Activated CD4-positive, alpha-beta T cell treated with anti-CD3 and anti-CD28 coated beads for 4 hours (primary cell): ENCODE results near the gene RIMBP2.
"Not testable (repeated sequence)": the region's sequence is repeated elsewhere in the genome, so short reads cannot be mapped to it uniquely, and the experiment has no call there.

ENCODE experiments used
- DNase-seq, 2 donors: peaks; one replicate each; pipeline ENCODE4 v3.0.0-alpha.2; 2020

Gene RIMBP2, protein sequence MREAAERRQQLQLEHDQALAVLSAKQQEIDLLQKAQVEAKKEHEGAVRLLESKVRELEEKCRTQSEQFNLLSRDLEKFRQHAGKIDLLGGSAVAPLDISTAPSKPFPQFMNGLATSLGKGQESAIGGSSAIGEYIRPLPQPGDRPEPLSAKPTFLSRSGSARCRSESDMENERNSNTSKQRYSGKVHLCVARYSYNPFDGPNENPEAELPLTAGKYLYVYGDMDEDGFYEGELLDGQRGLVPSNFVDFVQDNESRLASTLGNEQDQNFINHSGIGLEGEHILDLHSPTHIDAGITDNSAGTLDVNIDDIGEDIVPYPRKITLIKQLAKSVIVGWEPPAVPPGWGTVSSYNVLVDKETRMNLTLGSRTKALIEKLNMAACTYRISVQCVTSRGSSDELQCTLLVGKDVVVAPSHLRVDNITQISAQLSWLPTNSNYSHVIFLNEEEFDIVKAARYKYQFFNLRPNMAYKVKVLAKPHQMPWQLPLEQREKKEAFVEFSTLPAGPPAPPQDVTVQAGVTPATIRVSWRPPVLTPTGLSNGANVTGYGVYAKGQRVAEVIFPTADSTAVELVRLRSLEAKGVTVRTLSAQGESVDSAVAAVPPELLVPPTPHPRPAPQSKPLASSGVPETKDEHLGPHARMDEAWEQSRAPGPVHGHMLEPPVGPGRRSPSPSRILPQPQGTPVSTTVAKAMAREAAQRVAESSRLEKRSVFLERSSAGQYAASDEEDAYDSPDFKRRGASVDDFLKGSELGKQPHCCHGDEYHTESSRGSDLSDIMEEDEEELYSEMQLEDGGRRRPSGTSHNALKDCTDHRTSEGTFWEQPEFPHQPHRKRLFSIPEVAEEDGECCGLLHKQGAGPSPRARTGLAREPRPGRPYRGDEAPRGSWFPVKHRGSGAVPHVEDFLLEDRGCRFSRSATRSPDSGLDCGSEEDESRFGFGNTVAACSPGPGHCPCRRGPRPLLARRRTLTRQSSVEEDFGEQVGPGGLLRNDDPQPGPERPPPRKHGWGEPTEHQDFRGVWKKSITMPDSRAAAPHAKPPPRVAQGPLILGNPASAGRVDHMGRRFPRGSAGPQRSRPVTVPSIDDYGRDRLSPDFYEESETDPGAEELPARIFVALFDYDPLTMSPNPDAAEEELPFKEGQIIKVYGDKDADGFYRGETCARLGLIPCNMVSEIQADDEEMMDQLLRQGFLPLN (N-terminal part only)

DNA sequence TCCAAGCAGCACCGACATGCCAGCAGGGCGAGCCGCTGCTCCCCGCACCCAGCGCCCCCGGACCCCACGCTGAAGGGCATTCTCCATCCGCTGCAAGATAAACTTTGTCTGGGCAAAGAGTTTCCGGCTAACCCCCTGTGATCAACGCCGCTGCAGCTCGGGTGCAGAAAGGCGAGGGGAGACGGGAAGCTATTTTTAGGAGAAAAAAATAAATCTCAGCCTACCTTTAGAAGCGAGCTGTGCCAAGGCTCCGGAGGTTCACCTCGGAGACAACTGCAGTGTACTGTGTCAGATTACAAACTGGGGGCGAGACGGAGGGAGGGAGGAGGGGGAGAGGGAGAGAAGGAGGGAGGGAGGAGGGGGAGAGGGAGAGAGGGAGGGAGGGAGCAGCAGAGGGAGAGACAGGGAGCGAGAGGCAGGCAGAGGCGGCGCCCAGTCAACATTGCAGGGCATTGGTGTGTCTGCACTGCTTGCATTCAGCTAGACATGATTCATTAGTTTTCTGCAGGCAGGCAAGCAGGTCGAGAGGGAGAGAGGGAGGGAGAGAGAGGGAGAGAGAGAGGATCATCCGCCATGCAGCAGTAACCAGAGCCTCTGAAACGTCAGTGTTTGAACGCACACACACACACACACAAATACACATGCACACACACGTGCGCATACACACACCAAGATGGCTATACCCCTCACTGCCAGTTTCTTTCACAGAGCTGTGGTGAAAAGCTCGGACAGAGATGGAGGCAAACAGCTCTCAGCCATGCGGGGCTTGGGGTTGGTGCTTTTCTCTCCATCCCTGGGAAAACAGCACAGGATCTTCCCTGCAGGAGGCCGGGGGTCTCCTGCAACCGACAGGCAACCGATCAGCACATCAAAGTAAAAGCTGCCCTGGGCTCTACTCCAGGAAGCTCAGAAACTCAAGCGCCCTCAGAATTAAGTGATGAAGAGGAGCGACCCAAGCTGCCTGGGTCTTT is at the start of gene RIMBP2:
RIMBP2 (minus strand) TSS at position 302 of the 971 bp plus-strand sequence. CDS start 237,286 bp downstream, outside the sequence.
- no peak for DNase-seq

DNA sequence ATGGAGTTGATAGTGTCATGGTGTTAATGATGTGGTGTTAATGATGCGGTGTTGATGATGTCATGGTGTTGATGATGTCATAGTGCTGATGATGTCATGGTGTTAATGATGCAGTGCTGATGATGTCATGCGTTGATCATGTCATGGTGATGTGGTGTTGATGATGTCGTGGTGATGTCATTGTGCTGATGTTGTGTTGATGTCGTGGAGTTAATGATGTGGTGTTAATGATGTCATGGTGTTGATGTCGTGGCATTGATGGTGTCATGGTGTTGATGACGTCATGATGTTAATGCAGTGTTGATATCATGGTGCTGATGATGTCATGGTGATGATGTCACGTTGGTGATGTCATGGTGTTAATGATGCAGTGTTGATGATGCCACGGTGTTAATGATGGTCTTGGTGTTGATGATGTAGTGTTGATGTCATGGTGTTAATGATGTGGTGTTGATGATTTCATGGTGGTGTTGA is 49.1 kb upstream of the RIMBP2 start:
- no peak for DNase-seq

DNA sequence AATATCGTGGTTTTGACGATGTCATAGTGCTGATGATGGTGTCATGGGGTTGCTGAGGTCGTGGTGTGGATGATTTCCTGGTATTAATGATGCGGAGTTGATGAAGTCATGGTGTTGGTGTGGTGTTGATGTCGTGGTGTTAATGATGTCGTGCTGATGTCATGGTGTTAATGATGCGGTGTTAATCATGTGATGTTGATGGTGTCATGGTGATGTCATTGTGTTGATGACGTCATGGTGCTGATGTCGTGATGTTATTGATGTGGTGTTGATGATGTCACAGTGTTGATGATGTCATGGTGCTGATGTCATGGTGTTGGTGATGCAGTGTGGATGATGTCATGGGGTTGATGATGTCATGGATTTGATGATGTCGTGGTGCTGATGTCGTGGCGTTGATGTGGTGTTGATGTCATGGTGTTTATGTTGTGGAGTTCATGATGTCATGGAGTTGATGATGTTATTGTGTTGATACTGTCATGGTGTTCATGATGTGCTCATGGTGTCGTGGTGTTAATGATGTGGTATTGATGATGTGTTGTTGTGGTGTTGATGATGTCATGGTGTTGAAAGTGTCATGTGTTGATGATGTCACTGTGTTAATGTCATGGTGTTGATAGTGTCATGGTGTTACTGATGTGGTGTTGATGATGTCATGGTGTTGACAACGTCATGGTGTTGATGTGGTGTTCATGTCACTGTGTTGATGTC is 48.5 kb upstream of the RIMBP2 start:
- no peak for DNase-seq

DNA sequence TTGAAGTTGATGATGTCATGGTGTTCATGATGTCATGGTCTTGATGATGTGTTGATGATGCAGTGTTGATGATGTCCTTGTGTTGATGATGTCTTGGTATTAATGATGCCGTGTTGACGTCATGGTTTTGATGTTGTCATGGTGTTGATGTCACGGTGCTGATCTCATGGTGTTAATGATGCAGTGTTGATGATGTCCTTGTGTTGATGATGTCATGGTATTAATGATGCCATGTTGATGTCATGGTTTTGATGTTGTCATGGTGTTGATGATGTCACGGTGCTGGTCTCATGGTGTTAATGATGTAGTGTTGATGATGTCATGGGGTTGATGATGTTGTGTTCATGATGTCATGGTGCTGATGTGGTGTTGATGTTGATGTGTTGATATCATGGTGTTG is 48.0 kb upstream of the RIMBP2 start:
- DNase-seq = no peak

DNA sequence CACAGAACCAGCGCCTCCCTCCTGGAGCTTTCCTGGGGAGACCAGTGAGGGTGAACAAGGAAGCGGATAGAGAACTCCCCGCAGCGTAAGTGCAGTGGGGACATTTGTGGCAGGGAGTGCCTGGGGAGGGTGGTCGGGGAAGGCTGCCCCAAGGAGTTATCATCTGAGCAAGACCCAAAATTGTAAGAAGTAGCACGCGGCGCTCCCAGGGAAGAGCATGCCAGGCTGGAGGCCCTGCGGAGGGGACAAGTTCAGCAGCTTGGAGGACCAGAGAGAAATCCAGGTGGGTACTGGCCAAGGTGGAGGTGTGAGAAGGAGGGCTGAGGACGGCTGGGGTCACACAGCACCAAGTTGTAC is 46.2 kb upstream of the RIMBP2 start:
- DNase-seq = no peak

DNA sequence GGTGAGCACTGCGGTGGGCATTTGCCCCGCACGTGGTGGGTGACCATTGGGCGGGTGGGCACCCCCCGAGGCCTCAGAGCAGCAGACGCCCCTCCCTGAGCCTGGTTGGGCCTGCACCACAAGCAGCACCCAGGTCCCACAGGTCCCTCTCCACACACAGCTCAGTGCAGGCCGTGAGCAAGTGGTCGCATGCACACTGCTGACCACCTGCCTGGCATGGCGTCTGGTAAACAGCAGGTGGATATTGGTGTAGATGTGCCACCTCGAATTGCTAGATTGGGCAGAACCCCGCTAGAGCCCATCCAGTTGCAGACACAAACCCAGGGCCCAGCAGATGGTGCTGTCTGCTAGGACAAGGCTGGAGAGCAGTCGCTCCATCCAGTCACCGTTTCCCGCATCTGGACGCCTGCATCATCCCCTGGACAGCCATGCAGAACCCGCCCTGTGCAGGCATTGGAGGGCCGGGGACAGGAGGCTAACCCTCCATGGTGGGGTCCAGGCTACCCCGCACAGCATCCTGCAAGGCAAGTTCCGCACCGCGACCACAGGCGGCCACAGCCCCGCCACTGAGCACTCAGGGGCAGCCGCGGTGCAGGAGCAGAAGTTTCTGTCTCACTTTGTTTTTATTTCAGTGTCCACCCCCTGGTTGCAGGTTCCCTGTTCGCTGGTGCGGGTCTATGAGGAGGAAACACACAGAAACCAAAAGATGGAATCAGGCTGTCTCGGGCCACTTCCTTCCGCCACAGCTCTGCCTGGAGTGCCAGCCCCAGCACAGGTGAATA is 45.6 kb upstream of the RIMBP2 start:
- DNase-seq = peak; percentile 42 to 55

DNA sequence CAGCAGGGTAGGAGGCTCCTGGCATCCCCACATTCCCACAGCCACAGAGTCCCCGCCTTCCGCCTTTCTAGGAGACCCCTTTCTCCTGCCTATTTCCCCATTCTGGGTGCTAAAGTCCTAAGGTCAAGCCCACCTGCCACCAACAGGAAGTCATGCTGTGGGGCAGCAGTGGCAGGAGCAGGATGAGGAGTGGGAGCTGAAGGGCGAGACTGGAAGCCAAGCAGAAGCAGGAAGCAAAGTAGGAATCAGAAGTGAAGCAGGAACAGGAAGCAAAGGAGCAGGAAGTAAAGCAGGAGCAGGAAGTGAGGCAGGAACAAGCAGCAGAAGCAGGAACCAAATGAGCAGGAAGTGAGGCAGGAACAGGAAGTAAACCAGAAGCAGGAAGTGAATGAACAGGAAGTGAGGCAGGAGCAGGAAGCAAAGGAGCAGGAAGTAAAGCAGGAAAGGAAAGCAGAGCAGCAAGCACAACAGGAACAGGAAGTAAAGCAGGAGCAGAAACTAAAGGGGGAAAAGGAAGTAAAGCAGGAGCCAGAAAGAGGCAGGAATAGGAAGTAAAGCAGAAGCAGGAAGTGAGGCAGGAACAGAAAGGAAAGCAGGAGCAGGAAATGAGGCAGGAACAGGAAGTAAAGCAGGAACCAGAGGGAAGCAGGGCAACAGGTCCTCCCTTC is 38.3 kb upstream of the RIMBP2 start:
- DNase-seq = no peak

DNA sequence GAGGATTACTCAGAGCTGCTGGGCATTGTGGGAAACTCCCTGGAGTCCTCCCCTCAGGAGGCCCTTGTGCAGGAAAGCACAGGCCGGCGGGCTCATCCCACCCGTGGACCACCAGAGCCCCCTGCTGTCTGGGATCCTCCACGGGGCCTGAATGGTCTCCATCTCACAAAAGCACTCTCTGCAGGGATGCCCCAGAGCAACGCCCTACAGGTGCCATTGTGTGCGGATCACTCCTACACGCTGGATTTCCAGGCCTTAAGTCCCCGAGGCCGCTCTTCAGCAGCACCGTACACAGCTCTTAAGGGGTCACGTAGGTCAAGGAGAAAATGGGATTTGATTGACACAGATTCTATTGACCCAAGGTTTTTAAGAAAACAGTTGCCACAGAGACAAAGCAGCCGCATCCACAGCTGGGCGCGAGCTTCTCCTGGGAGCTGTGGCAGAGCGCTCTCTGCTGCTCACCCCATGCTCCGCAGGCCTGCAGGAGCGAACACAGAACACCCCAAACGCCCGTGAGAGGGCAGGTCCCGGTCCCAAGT is 36.7 kb upstream of the RIMBP2 start:
- no peak for DNase-seq

DNA sequence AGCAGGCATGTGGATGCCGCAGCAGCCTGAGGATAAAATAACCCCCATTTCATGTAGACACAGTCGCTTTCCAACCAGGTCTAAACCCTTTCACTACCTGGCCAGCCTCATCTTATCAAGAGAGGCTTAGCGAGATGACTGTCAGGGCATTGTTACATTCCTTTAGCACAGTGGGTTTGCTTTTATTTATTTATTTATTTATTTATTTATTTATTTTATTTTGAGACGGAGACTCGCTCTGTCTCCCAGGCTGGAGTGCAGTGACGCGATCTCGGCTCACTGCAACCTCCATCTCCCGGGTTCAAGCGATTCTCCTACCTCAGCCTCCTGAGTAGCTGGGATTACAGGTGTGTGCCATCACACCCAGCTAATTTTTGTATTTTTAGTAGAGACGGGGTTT is 35.9 kb upstream of the RIMBP2 start:
- DNase-seq = not testable (repeated sequence)

DNA sequence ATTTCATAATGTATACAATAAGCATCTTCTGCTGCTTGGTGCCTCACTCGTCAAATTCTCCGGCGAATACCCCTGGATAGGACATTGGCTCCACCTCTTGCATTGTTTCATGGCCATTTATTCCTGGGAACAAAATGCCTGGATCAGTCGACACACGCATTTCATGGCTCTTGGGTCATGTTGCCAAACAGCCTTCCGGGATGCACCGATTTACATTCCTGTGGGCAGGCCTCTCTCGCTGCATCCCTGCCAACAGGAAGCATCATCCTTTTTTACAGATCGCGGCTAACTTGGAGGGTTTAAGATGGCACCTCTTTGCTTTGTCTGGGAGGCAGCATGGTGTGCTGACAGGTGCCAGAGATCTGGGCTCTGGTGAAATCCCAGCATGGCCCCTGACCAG is 32.7 kb upstream of the RIMBP2 start:
- no peak for DNase-seq

DNA sequence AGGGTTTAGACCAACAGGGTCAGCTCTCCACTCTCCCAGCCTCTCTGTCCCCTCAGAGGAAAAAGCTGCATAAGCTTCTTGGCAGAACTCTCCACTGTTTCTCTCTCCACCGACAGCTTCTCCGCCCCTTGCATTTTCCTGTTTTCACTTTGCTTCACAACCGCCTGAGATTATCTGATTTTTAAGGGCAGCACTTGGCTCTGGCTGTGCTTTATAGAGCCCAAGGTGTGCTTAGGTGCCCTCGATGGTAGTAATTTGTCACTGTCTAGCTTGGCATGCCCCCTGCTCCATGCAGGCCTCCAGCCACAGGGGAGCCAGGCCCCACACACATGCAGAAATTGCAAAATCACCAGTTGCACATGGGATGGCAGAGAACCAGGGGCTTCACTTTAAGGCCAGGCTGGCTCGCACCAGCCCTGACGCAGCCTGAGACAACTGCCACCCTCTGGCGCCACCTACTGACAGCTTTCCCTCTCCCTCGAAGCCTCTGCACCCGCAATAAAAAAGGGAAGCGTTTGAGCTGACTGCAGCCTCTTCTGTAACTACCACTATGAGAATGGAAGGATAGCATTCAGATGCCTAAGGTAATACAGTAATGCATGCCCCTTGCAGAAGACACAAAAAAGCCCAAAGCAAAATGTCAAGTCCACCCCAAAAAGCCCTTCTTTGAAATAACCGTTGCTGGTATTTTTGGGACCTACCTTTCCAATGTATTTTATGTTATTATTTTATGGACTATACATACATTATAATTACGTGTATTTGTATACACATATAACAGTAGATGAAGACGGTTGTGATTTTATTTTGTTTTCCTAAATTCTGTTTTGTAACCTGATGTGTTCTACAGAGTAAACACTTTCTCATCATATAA is 32.0 kb upstream of the RIMBP2 start:
- DNase-seq = peak; percentile 54 to 72

DNA sequence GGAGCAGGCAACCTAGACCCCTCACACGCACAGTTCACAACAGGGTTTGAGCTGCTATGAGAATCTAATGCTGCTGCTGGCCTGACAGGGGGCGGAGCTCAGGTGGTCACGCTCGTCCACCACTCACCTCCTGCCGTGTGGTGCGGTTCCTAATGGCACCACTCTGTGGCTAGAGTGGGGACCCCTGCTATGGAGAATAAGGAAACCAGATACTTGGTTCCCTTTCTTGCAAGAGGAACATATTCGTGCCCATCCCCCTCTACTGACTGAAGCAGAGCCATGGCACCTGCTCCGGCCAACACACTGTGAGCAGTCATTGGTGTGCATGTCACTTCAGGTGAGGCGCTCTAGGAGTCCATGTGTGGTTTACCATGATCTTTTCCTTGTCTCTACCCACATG is 30.4 kb upstream of the RIMBP2 start:
- DNase-seq = no peak

DNA sequence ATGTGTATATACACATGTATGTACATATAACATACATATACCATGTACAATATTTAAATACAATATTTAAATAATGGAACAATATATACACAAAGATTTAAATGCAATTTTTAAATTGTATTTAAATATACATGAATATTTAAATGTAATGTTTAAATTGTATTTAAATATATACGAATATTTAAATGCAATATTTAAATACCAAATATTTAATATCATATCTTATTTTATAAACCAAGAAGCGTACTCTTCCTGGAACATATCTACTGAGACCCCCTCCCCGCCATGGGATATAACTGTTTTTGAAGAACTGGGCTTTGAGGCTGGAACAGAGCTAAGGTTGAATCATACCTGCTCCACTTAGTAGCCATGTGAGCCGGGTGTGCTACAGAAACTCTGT is 29.8 kb upstream of the RIMBP2 start:
- DNase-seq = no peak

DNA sequence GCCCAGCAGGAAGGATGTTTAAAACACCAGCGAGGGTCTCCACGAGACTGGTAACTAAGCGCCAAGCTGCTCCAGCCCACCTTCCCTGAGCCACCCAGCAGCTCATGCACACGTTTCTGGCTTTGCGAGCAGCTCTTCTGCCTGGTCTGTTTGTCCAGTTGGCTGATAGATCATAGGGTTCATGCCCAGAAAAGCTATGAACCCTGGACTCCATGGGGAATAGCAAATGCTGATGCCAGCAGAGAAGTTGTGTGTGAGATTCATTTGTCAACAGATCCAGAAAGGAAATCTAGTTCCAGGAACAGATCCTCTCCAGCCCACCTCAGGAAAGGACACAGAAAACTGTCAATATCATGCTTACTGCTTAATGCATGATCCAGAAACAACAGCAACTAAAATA is 28.2 kb upstream of the RIMBP2 start:
- no peak for DNase-seq

DNA sequence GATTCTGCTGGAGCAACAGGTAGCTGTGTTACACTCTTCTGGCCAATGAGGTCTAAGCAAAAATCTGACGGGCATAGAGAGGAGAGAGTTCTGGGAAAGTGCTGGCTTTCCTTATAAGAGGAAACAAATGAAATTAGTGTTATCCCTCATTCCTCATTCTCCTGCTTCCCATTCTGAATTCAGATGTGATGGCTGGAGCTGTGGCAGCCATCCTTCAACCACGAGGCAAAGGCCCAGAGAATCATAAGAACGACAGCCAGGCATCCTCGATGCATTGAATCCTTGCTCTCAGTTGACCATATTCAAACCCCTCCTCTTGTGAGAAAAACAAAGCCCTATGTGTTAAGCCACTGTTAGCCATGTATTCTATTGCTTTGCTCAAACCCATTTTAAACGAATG is 27.5 kb upstream of the RIMBP2 start:
- no peak for DNase-seq

DNA sequence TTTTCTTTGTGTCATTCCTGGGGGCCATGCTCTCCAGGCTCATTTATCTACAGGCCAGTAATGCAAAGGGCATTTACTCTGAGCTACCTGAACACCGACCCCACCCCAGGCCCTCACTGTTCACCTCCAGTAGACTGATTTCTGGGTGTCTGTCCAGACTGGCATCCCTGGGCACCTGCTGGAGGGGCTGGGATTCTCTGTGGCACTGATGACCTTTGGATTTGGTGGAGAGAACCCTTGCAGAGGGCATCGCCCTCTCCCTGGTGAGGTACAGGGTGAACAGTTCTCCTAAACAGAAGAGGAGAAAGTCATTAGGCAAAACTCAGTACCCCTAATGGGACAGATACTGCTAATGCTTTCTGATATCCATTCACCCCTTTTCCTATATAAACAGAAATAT is 27.1 kb upstream of the RIMBP2 start:
- DNase-seq = no peak

DNA sequence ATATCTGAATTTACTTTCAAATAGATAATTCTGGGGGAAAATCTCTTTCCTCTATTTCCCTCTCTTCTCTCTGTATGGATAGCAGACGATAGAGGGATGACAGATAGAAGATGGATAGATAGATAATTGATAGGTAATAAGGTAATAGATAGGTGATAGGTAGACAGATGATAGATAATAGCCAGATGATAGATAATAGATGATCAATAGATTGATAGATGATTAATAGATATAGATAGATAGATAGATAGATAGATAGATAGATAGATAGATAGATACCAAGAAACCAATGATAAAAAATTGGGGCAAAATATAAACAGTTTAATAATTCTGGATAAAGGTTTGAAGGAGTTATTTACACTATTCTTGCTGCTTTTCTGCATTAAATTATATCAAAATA is 26.6 kb upstream of the RIMBP2 start:
- no peak for DNase-seq

DNA sequence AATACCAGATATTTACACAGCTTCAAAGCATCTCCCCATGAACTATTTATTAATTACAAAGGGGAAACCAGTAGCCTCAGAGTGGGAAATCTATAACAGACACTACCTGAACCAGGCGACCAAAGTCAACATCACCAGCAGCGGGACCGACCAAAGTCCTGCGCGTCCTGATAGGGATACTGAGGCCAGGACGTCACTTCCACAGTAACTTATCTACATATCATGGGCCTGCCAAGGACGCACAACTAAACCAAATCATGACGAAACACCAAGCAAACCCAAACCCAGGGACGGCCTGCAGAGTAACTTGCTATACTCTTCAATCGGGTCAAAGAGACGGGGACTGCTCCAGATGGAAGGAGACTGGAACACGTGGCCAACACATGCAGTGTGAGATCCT is 26.0 kb upstream of the RIMBP2 start:
- DNase-seq = no peak

DNA sequence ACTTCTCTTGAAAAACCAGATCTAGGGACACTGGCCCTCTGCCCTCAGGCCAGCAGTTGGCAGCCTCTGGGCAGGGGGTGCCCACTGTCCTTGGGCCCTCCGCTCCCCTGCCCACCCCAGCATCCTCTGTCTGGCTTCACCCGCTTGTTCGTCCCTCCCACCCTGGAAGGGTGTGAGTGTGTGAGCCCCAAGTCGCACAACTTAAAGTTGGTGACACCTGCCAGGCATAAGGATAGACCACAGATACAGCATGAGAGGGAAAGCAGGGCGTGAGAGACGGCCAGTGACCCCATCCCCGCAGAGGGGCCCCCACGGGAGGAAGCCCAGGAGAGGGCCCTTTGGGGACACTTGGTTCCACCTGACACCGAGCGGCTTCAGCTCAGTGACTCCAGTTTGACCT is 23.5 kb upstream of the RIMBP2 start:
- DNase-seq = no peak
